C4-2B (cell line): ENCODE measurements around the gene TMEM19.

Experiments
- H3K27ac ChIP-seq: fragments of 450-650 bp; 2 replicates; pipeline ENCODE4 v1.5.1; 2017
- ZFX ChIP-seq: fragments of 450-650 bp; IDR thresholded peaks from 2 replicates; pipeline ENCODE4 v1.6.1; 2017
- TF ChIP-seq, protein P1 (sequence below): fragments of 450-650 bp; conservative IDR thresholded peaks from 2 replicates; pipeline ENCODE4 v1.5.1; 2017; ENCODE audit warnings: mild to moderate bottlenecking

Gene TMEM19

DNA sequence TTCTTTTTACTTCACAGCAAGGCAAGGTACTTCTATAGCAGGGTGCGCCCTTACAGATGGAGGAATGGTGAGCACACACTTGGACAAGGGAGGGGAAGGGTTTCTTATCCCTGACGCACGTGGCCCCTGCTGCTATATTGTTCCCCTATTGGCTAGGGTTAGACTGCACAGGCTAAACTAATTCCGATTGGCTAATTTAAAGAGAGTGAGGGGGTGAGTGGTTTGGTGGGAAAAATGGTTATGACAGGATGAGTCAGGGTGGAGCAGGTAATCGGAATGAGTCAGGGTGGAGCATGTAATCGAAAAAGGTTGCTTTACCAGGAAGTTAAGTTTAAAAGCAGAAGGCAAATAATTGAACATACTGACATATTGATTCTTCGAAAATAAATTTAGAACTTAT, 45.1 kb downstream of the TMEM19 start:
- no peak for TF ChIP-seq ZFX
- TF ChIP-seq, protein P1, sequence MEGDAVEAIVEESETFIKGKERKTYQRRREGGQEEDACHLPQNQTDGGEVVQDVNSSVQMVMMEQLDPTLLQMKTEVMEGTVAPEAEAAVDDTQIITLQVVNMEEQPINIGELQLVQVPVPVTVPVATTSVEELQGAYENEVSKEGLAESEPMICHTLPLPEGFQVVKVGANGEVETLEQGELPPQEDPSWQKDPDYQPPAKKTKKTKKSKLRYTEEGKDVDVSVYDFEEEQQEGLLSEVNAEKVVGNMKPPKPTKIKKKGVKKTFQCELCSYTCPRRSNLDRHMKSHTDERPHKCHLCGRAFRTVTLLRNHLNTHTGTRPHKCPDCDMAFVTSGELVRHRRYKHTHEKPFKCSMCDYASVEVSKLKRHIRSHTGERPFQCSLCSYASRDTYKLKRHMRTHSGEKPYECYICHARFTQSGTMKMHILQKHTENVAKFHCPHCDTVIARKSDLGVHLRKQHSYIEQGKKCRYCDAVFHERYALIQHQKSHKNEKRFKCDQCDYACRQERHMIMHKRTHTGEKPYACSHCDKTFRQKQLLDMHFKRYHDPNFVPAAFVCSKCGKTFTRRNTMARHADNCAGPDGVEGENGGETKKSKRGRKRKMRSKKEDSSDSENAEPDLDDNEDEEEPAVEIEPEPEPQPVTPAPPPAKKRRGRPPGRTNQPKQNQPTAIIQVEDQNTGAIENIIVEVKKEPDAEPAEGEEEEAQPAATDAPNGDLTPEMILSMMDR = no peak
- no peak overlapping the region for H3K27ac ChIP-seq

DNA sequence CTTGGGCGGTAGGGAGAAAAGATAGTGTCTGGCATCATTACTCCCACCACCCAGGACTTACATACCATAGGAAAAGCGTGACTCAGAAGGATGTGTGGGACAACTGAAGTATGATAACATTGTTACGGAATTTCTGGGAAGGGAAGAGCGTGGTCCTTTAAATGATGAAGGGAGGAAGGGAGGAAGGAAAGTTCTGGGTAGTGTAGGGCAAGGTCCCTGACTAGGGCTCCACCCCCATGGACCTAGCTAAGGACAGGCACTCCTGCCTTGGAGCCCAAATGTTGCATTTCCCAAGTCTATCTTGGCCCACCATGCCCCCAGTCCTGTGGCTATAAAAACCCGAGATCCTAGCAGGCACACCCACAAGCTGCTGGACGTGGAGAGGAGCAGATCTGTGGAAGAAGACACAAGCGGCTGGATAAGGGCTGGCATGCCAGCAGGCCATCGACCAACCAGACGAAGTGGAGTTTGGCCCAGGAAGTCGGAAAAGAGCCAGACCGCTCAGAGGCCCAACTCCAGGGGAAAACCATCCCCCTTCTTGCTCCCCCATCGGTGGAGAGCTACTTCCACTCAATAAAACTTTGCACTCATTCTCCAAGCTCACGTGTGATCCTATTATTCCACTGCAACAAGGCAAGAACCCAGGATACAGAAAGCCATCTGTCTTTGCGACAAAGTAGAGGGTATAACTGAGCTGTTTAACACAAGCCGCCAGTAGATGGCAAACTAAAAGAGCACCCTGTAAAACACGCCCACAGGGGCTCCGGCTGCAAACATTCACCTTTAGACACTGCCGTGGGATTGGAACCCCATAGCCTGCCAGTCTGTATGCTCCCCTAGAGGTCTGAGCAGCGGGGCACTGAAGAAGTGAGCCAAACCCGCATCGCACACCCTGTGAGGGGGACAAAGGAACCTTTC, 45.8 kb downstream of the TMEM19 start:
- no peak overlapping the region for H3K27ac ChIP-seq
- TF ChIP-seq, protein P1 = no peak

DNA sequence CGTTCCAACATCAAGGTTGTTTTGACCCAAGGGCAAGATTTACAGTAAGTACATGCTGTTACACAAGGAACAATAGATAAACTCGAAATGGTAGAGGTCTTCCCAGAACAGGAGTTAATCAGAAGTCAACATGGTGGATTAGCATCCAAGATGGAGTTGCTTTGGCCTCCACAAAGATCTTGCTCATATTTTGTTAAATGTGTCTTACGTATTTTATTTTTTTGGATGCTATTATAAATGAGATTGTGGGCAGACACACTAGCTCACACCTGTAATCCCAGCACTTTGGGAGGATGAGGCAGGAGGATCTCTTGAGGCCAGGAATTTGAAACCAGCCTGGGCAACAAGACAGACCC, 46.5 kb downstream of the TMEM19 start:
- no peak for TF ChIP-seq ZFX
- TF ChIP-seq, protein P1 = no peak
- no peak overlapping the region for H3K27ac ChIP-seq

DNA sequence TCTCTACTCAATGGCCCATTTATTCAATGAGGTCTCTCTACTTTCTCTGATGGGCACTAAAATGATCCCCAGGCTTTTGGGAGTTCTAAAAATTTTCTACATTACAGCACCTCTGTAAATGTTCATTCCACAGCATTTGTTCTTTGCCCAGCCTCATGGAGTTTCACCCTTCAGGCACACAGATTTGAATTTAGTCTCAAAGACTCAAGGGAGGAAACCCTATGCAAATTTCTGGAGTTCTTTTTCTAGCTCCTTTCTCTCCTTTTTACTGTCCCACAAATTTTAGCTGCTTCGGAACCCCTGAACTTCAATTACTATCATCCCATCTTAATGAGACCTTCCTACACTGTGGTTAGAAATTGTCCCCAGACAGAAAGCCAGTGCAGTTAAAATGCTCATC, 51.3 kb downstream of the TMEM19 start:
- TF ChIP-seq, protein P1 = no peak
- TF ChIP-seq ZFX = no peak
- no peak overlapping the region for H3K27ac ChIP-seq

DNA sequence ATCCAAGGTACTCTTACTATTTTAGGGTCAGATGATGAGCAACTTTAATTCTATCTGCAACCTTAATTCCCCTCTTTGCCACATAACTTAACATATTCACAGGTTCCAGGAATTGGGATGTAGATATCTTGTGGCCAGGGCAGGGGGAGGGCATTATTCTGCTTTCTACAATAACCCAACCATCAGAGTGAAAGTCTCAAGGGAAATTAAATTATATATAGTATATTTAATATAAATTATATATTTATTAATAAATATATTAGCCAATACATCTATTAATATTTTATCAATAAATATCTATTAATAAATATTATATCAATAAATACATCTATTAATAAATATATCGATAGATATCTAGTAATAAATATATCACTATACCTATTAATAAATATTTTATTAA, 57.1 kb downstream of the TMEM19 start:
- H3K27ac ChIP-seq = no peak overlapping the region
- TF ChIP-seq ZFX = no peak
- TF ChIP-seq, protein P1 = no peak

DNA sequence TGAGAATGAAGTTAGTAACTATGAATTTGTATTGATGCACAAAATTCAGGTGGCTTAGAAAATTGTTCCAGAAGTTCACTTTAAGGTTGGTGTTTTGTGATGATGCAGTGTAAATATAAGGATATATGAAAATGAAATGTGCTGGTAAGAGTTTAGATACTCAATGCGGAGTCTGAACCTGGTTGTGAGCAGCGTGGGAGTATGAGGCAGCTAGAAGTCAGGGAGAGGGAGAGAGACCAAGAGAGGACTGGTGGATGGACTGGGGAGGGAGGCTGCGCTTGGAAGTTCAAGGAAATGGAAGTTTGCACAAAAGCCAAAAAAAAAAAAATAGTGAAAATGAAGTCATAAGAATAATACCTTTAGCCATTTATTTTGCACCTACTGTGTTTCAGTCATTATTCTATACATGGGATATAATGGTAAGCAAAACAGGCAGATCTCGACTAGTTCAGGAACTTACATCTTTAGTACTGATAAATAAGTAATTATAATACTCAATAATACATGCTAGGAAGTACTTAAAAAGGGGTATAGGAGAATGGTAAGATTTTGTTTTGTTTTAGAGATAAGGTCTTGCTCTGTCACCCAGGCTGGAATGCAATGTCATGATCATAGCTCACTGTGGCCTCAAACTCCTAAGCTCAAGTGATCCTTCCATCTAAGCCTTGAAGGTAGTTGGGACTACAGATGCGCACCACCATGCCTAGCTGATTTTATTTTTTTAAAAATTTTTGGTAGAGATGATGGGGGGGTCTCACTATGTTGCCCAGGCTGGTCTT, 58.8 kb downstream of the TMEM19 start:
- TF ChIP-seq, protein P1 = no peak
- no peak for TF ChIP-seq ZFX
- H3K27ac ChIP-seq = no peak overlapping the region
